HG03175 (cell line): Measurements from ENCODE around the gene IGSF3.

Source experiments
- ATAC-seq: cut with Tn5 transposase; IDR thresholded peaks from one replicate; pipeline ENCODE4 v1.9.1; 2021; ENCODE audit warnings: mild to moderate bottlenecking, moderate library complexity; ENCODE audit not compliant: unreplicated experiment

IGSF3 gene

DNA sequence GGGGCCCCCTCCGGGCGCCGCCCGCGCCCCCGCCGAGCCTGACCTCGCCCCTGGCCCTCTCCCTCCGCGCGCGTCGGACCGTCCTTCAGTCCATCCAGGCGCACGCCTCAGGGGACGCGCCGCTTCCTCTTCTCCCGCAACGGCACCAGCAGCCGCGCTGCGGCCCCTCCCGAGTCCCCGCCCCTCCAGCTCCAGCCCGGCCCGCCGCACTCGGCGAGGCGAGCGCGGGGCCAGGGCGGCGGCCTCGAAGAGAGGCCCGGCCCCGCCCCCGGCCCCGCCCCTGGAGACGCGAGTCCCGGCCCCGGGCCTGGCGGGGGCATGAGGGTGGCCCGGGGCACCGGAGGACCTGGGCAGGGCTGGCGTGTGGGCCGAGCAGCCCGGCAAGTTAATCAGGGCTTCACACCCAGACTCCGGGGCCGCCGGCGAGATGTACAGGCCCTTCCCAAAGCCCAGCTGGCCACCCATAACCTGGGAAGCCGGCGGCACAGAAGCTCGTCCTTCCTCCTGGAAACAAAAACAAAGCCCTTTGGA lies at the start of gene IGSF3:
Gene IGSF3, minus strand, starts transcription at position 159 of the 531 bp plus-strand sequence. CDS start 1,407 bp downstream, outside the sequence.
- no peak for ATAC-seq

- ATAC-seq: no peak
Measured at GRCh38 chr1:116717318-116717717, 49.8 kb upstream of the IGSF3 start.

GRCh38 chr1:116716391-116716790 lies 48.9 kb upstream of the IGSF3 start:
- ATAC-seq: no peak

GRCh38 chr1:116713474-116713873 lies 45.9 kb upstream of the IGSF3 start:
- ATAC-seq: no peak

GRCh38 chr1:116712510-116712909 lies 45.0 kb upstream of the IGSF3 start:
- no peak for ATAC-seq

DNA sequence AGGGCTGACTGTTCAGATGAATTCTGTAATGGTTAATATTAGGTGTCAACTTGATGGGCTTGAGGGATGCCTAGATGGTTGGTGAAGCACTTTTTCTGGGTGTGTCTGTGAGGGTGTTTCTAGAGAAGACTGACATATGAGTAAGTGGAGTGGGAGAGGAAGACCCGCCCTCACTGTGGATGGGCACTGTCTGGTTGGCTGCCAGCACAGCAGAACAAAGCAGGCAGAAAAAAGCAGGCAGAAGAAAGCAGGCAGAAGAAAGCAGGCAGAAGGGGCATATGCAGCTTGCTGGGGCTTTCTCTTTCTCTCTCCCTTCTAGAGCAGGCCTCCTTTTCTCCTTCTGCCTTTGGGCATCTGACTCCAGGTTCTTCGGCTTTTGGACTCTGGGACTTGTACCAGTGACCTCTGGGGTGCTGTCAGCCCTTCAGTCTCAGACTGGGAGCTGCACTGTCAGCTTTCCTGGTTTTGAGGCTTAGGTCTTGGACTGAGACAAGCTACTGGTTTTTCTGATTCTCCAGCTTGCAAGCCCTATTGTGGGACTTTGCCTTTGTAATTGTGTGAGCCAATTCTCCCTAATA lies 43.8 kb upstream of the IGSF3 start:
- no peak for ATAC-seq

DNA sequence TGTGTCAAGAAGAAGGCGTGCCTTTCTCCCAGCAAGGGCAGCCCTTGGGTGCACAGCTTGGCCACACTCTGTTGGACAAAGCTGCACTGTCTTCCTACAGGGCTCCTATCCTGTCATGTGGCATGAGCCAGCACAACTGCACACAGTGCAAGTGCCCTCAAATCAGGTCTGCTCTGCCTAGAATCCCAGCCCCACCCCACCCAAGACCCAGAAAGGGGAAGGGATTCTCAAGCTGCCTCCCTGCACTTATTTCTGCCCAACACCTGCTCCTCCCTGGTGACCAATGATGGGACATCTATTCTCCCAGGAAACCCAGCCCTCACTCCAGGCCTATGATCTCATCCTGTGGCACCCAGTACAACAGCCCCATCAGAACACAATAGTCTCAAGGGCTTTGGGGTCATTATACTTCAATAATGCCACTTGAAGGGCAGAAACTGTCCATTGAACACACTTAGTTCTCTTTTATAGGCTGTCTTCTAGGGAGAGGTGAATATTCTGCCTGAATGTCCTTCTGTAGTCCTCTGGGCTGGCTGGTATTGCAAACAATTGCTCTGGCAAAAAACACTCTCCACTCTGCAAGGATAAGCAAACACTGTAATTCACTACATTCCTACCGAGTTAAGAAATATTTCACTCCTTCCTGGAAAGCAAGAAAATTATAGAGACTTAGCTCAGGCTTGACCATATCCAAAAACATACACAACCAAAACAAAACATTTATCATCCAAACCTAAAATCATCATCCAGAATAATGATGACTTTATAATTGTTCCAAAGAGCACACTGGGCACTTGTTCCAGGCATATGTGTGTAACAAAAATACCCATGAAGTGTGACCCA lies 43.1 kb upstream of the IGSF3 start:
- ATAC-seq: no peak

DNA sequence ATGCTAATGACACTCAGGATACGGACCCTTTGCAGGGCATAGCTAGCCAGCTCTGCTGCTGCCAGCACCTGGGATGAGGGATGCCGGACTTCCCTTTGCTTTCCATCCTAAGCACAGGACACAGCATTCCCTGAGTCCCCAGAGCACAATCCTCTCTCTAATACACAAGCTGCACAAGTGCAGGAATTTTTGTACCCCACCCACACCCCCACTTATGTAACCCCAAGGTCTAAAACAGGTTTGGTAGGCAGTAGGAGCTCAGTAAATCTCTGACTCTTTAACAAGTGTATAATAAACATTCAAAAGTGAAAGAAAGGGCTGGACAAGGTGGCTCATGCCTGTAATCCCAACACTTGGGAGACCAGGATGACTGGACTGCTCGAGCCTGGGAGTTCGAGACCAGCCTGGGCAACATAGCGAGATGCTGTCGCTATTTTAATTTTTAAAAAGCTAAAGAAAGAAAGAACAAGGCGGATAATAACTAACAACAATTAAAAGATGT lies 42.2 kb upstream of the IGSF3 start:
- ATAC-seq: no peak

DNA sequence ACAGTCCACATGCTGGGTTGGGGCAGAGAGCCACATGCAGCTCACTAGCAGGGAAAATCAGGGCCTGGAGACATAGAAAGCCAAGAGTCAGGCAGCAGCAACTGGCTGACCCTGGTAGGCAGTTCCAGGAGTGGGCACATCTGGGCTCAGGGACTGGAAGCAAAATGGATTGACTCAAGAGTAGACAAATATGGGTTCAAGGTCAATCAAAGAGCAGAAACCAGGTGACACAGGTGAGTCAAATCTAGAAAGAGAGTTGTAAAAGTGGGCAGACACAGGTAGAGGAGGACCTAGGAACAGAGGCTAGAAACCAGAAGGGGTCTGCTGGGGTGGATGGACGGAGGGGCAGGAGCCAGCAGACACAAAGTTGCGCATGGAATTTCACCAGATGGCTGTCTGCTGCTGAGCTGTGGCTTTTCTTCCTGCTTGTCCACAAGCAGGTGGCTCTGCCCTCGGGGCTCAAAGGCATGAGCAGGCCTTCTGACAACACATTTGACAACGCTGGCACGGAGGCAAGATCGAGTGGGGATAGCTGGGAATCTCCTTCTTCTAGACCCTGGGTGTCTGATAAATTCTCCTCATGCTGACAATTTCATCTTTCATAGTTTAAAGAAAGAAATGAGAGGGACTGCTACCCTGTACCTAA lies 40.8 kb upstream of the IGSF3 start:
- ATAC-seq: no peak

DNA sequence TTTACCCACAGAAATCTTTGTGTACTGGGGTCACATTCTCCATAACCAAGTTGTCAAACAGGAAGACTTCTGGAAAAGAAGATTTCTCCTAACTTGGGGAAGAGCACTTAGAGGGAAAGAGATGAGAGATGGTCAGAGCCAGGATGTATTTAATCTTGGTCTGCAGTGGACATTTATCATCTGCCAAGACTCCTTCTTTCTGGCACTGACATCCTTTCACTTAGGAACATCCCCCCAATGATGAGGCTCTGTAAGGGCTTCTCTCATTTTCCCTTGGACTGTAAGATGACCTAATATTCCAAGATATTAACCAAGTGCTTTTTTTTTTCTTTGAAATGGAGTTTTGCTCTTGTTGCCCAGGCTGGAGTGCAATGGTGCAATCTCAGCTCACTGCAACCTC lies 39.3 kb upstream of the IGSF3 start:
- no peak for ATAC-seq

DNA sequence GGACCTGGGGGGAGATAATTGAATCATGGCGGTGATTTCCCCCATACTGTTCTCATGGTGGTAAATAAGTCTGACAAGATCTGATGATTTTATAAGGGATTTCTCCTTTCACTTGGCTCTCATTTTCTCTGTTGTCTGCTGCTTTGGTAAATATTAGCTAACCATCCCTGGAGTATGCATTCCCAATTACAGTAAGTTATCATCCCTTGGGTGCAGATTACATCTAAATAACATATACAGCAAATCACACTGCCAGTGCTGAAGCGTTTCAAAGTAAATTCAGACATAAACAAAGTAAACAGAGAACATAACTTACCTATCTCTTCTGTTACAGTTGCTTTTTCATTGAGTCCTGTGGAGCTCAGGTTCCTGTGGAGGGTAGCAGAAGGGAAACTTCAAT lies 38.6 kb upstream of the IGSF3 start:
- ATAC-seq: no peak

- ATAC-seq: no peak
Measured at GRCh38 chr1:116704278-116704677, 36.7 kb upstream of the IGSF3 start.

- no peak for ATAC-seq
Measured at GRCh38 chr1:116699605-116700004, 32.1 kb upstream of the IGSF3 start.

DNA sequence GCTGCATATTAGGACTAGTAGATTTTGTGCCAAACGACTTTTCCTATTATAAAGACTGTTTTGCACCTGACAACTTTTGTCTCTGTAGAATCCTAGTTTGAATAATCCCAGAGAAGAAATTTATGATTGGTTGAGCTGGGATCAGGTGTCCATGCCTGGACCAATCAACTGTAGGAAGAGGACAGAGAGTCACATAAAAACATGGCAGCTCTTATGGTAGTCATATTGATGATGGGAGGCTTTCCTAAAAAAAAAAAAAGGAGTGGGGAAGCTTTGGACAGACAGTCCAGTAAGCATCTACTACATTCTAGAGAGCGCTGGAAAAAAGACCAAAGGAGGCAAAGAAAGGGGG lies 30.7 kb upstream of the IGSF3 start:
- ATAC-seq: no peak

GRCh38 chr1:116697548-116698243 lies 30.2 kb upstream of the IGSF3 start:
- no peak for ATAC-seq

GRCh38 chr1:116694524-116694923 lies 27.0 kb upstream of the IGSF3 start:
- ATAC-seq: no peak

DNA sequence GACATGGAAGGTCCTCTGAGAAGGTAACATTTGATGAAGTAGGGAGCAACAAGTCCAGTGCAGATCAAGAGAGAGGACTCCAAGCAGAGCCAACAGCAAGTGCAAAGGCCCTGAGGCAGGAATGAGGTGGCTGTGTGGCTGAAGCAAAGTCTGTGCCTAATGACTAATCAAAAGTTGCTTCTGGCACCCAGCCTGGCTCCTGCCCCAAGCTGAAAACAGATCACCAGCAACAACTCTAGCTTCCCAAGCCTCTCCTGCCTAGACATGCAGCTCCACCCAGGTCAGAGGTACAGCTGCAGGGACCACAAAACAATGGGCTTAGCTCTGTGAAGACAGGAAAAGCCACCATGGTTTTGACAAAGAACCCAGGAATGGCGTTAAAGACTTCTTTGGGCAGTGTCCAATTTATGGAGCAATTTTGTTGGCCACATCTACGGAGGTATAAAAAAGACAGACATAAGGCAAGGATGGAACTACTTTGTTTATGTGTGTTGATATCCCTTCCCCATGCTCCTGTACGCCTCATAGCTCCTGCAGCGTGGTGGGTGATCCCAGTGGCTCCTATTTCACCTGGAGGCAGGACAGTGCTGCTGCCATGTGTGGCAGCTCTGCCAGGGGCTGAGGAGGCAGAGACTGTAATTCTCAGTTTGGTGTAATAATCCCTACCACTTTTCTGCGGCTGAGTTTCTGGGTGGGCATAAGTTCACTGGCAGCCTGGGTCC lies 26.4 kb upstream of the IGSF3 start:
- no peak for ATAC-seq

GRCh38 chr1:116692879-116693278 lies 25.3 kb upstream of the IGSF3 start:
- ATAC-seq: no peak

DNA sequence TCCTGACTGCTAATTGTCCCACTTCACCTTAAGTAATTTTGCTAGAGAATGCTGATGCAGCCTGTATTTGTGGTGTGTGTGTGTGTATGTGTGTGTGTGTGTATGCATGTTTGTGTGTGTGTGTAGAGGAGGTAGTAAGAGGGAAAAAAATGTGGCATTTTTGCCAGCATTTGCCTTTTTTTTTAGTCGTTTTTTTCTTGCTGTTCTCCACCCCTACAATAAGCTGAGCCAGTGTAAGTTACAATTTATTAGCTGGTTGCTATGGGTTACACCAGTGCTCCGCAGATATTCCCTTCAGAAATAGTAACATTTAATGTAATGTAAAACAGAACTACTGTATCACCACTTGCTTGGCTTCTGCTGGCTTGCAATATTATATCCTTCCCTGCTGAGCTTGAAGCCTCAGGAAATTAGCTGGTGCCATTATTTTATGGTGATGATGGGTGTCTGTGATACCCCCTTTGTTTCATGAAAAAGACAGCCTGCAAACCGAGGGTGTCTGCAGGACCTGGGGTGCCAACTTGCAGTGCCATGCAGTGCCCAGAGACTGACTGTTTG lies 23.4 kb upstream of the IGSF3 start:
- no peak for ATAC-seq

DNA sequence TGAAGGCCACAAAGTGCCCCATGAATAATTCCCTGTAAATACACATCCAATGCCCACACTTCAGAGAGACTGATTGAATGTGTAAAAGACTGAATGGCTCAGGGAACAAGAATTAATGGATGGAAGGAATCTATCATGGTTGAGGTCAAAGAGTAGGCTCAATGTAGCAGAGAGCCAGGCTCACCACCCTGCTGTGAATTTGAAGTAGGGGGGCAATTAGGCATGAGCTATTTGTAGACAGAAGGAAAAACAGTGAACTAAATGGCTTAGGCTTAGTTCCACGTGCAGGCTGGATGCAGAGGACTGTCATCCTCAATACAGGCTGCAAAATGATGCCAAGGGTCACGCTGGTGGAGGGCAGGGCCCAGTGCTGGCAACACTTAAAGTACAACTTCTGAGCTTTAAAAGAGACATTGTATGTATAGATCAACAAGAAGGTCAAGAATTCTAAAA lies 22.9 kb upstream of the IGSF3 start:
- no peak for ATAC-seq
